Central memory CD8-positive, alpha-beta T cell (primary cell): Measurements from ENCODE around the gene C1QTNF6.
"Not testable (repeated sequence)": the region's sequence is repeated elsewhere in the genome, so short reads cannot be mapped to it uniquely, and the experiment has no call there.

Experiments
- ATAC-seq: fragments of 150-1000 bp; cut with Tn5 transposase; replicated peaks from 2 replicates; pipeline ENCODE4 v1.10.0; 2022; ENCODE audit warnings: mild to moderate bottlenecking, moderate FRiP score, moderate number of reproducible peaks; ENCODE audit not compliant: poor library complexity, severe bottlenecking; ENCODE audit errors: extremely low read depth
- DNase-seq, 2 donors: peaks; one replicate each; pipeline ENCODE4 v3.0.0; 2021; ENCODE audit warnings: low spot score in 2 of 2
- H3K27ac Mint-ChIP-seq: one replicate; pipeline ENCODE4 v1.8.0; 2022; ENCODE audit warnings: low read depth, mild to moderate bottlenecking, moderate library complexity, mixed read lengths
- H3K27me3 Mint-ChIP-seq: one replicate; pipeline ENCODE4 v1.8.0; 2022; ENCODE audit warnings: mixed read lengths
- H3K36me3 Mint-ChIP-seq: one replicate; pipeline ENCODE4 v1.8.0; 2022; ENCODE audit warnings: mild to moderate bottlenecking, moderate library complexity, mixed read lengths; ENCODE audit not compliant: insufficient read depth
- H3K4me1 Mint-ChIP-seq: one replicate; pipeline ENCODE4 v1.8.0; 2022; ENCODE audit warnings: mixed read lengths
- H3K4me3 Mint-ChIP-seq: one replicate; pipeline ENCODE4 v1.8.0; 2022; ENCODE audit warnings: mild to moderate bottlenecking, moderate library complexity, mixed read lengths
- H3K9me3 Mint-ChIP-seq: one replicate; pipeline ENCODE4 v1.8.0; 2022; ENCODE audit warnings: mixed read lengths

Gene C1QTNF6

DNA sequence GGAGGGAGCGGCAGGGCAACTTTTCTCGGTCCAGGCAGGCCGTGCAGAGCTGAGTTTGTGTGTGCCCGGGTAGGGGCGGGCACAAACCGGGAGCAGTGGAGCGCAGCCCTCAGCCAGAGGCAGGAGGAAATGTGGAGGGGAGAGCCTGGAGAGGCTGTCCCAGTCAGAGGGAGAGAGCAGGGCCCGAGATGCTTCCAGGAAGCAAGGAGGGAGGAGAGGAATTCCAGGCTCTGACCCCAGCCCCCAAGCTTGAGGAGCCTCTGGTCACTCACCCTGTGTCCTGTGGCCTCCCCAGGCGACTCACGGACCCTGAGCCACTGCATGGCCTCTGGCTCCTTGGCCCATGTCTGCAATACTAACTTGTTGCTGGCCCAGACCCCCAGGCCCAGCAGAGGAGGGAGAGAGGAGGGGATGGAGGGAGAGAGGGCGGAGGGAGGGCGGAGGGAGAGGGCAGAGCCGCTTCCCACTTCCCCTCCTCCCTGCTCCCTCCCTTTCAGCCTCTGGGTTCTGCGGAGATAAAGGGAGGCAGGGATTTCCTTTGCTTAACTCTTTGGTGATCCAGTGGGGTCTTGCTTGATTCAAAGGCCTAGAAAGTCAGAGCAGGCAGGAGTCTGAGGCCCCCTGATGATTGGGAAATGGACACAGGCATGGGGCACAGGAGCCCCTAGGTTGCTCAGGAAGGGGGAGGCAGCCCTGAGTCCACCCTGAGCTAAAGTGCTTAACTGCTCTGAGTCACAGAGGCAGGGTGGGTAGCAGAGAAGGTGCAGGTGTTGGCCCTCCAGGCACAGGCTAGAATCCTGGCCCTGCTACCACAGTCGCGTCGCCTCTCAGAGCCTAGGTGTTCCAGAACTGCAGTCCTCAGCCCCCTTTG is at the start of gene C1QTNF6:
Gene C1QTNF6 (minus strand): TSS at position 357 of the 871 bp plus-strand sequence. CDS start 34 bp downstream, at position 323.
- Mint-ChIP-seq H3K9me3 (no peaks in the 10 kb centered on the region), H3K36me3 (peaks cover 3% of the 10 kb centered on the region), H3K4me3 (peak within 1 kb of the TSS; percentile 63), H3K27ac (peak within 1 kb of the TSS; percentile 70), H3K4me1 (peaks cover 62% of the 10 kb centered on the region), H3K27me3 (no peaks in the 10 kb centered on the region)
- ATAC-seq (no peak), DNase-seq (no peak)

DNA sequence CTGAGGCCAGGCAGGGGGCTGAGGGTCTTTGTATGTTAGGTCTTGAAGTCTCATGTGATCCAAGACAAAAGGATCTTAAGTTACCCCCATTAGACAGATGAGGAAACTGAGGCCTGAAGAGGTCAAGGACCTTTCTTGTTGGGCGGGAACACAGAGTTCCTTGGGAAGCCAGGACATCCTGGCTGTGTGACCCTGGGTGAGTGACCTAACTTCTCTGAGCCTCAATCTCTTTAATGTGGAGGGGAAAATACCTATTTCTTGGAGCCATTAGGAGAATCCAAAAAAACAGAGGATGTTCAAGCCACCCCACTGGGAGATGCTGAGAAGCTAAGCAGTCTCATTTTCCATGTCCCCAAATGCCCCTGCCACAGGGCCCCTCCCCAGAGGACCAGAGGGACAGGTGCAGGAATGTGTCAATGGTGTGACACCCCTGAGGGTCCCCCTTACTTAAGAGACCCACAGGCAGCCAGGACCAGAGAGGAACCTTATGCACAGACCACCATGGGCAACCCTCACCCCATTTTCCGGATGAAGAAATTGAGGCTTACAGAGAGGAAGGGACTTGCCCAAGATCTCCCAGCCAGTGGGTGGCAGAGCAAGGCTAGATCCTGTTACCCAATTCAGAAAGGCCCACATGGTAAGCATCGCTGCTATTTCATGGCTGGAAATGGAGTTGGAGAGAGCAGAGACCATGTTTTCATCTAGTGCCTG is 48.0 kb upstream of the C1QTNF6 start:
- Mint-ChIP-seq H3K36me3 (peaks cover 81% of the 10 kb centered on the region), H3K4me3 (peak overlapping the region; percentile 87)
- no peak for ATAC-seq

DNA sequence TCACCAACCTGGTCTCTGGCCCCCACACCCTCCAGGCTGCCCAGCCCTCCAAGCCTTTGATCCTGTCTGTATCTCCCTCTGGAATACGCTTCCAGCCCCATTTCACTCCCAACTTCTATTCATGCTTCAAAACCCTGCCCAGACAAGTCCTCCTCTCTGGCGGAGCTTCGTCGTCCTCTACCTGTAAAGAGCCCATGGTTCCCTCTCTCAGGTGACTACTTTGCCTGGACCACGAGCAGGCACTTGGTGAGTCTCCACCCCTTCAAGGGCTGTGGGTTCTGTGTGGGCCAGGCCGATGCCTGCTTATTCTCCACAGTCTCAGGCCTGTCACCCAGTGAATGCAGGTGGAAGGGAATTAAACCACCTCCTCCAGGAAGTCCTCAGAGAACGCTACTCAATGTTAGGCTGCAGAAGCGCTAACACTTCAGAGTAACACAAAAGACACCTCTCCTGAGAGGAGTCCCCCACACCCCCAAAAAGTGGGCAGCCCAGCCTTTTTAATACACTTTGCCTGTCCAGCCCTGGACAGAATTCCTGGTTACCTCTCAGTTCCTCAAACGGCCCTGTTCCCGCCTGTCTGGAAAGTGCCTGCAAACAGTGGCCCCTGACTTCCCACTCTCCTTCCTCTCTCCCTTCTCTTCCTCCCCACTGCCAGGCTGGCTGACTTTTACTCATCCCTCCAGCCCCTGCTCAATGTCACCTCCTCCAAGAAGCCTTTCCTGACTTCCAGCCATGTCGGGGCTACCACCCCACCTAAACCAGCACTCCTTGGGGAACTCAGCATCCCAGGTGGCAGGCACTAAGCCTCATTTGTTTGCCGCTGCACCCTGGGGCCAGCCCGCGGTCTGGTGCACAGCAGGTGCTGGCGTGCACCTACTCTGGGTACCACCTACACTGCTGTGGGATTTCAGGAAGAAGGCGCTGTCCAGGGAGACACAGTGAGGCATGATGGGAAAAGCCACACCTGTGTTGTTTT is 47.0 kb upstream of the C1QTNF6 start:
- no peak for ATAC-seq
- H3K4me3 Mint-ChIP-seq = peak overlapping the region; percentile 87
- no peak for DNase-seq

More for the DNA sequence above, 48.0 kb upstream of the C1QTNF6 start:
- H3K9me3 Mint-ChIP-seq = no peaks in the 10 kb centered on the region
- no peaks in the 10 kb centered on the region for H3K27me3 Mint-ChIP-seq
- peaks cover 97% of the 10 kb centered on the region for H3K4me1 Mint-ChIP-seq
- H3K27ac Mint-ChIP-seq = peak overlapping the region; percentile 90
- no peak for DNase-seq

DNA sequence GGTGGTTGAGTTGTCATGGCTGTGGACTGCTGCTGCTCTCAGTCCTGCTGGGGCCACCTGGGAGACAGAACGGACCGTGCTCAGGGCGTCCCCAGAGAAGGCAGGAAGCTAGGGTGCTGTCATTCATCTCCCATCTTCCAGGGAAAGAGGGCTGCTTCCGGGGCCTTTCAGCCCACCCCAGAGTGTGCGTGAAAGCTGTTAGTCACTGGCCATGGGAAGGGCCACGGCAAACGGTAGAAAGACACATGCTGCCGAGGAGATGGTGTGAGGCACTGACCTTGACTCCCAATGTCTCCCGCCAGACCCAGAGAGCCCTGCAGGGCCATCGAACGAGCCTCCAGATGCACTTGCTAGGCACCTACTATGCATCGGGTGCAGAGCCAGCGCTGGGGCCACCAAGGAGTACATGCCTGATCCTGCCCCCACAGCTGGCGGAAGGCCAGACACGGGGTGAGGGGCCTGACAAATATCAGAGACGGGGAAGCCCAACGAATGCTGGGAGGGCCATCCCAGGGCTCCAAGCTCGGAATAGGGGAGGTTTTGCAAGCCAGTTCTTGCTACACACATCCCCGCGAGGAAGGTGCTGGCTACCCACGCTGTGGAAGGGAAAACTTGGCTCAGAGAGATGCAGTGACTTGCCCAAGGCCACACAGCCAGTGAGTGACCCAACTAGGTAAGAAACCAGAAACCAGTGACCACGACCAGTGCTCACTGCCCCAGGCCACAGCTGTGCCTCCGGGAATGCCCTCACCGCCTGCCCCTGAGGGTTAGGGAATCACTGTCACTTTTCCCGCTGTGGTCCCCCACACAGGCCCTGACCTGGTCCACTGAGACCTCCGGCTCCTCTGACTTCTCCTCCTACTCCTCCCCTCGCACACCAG is 45.9 kb upstream of the C1QTNF6 start:
- DNase-seq (no peak), ATAC-seq (no peak)
- peaks cover 95% of the 10 kb centered on the region for H3K4me1 Mint-ChIP-seq
- H3K27me3 Mint-ChIP-seq = no peaks in the 10 kb centered on the region
- peak overlapping the region; percentile 90 for H3K27ac Mint-ChIP-seq
- H3K9me3 Mint-ChIP-seq = no peaks in the 10 kb centered on the region
- H3K36me3 Mint-ChIP-seq = peaks cover 77% of the 10 kb centered on the region
- H3K4me3 Mint-ChIP-seq = peak overlapping the region; percentile 87

More for the DNA sequence above, 47.0 kb upstream of the C1QTNF6 start:
- Mint-ChIP-seq H3K27ac (peak overlapping the region; percentile 90), H3K4me1 (peaks cover 95% of the 10 kb centered on the region), H3K27me3 (no peaks in the 10 kb centered on the region), H3K9me3 (no peaks in the 10 kb centered on the region), H3K36me3 (peaks cover 76% of the 10 kb centered on the region)

DNA sequence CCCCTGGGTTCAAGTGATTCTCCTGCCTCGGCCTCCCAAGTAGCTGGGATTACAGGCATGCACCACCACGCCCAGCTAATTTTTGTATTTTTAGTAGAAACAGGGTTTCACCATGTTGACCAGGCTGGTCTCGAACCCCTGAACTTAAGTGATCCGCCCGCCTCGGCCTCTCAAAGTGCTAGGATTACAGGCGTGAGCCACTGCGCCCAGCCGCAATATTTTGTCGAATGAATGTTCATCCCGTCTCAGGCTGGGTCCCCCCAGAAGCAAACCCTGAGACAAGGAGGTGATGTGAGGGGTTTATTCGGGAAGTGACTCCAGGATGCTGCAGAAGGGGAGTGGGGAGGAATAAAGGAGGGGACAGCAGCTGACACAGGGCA is 45.3 kb upstream of the C1QTNF6 start:
- not testable (repeated sequence) for H3K9me3 Mint-ChIP-seq, H3K27me3 Mint-ChIP-seq, DNase-seq, ATAC-seq
- peak overlapping the region; percentile 90 for H3K27ac Mint-ChIP-seq
- H3K4me3 Mint-ChIP-seq = peak overlapping the region; percentile 87
- H3K36me3 Mint-ChIP-seq = peaks cover 80% of the 10 kb centered on the region
- peaks cover 95% of the 10 kb centered on the region for H3K4me1 Mint-ChIP-seq

DNA sequence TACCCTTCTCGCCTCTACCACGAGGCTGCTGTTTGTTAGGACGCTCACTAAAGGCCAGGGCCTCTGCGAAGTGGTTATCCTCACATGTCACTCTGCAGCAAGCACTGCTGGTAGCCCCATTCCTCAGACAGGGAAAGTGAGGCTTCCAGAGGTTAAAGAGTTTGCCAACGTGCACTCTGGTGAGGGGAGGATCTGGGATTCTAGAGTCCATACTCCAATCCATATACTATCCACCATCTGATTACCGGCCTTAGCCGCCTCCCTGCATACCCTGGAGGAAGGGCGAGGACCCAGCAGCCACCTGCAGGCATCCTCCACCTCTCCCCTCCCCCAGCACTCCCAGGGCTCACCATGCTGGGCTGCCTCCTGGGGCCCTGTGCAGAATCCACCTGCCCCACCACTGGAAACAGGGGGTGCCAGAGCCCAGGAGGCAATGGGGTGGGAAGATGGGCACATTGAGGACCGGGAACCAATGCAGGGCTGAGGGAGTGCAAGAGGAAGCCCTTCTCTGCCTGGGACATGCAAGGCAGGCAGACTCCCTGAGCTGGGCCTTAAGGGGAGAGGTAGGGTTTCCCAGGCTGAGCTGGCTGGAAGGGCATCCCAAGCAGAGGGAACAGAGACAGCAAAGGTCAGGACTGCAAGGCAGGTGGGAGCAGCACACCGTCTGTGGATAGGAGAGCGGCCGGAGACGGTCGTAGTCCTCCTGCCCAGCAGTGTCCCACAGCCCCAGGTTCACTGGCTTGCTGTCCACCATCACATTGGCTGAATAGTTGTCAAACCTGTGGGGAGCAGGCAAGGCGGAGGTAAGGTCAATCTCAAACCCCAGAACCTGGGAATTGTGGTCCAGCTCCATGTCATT is 44.3 kb upstream of the C1QTNF6 start:
- DNase-seq = no peak
- H3K36me3 Mint-ChIP-seq = peaks cover 77% of the 10 kb centered on the region
- H3K4me3 Mint-ChIP-seq = peak overlapping the region; percentile 87
- no peak for ATAC-seq
- no peaks in the 10 kb centered on the region for H3K9me3 Mint-ChIP-seq
- no peaks in the 10 kb centered on the region for H3K27me3 Mint-ChIP-seq
- H3K27ac Mint-ChIP-seq = peak overlapping the region; percentile 97
- H3K4me1 Mint-ChIP-seq = peaks cover 90% of the 10 kb centered on the region

DNA sequence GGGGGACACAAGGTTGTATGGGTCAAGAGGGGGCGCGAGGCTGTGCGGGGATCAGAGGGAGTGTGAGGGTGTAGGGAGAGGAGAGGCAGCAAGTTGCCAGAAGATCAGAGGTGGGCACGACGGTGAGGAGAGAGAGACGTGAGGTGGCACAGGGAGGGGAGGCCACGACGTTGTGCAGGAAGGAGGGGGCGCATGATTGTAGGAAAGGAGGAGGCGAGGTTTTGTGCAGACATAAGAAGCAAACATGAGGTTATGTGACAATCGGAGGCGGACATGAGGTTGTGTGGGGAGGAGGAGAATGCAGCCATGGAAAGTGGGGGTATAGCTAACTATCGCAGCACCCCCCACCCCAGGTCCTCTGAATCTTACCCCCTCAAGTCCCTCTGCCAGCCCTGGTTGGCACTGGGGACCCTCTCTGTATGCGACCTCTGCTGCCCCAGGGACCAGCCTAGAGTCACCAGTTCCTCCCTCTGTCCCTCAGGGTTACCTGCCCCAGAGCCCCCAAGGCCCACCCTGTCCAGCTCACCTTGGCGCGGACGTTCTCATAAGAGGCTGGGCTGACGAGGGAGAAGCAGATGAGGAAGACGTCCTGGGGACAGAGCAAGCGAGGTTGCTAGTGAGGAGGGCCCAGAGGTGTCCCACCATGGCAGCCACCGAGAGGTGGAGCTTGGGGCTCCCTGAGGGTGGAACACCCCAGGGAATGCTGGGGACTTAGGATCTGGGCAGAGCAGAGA is 43.5 kb upstream of the C1QTNF6 start:
- Mint-ChIP-seq H3K4me3 (peak overlapping the region; percentile 61), H3K36me3 (peaks cover 70% of the 10 kb centered on the region), H3K9me3 (no peaks in the 10 kb centered on the region), H3K27ac (peak overlapping the region; percentile 97), H3K4me1 (peaks cover 84% of the 10 kb centered on the region), H3K27me3 (no peaks in the 10 kb centered on the region)
- DNase-seq (no peak), ATAC-seq (no peak)

DNA sequence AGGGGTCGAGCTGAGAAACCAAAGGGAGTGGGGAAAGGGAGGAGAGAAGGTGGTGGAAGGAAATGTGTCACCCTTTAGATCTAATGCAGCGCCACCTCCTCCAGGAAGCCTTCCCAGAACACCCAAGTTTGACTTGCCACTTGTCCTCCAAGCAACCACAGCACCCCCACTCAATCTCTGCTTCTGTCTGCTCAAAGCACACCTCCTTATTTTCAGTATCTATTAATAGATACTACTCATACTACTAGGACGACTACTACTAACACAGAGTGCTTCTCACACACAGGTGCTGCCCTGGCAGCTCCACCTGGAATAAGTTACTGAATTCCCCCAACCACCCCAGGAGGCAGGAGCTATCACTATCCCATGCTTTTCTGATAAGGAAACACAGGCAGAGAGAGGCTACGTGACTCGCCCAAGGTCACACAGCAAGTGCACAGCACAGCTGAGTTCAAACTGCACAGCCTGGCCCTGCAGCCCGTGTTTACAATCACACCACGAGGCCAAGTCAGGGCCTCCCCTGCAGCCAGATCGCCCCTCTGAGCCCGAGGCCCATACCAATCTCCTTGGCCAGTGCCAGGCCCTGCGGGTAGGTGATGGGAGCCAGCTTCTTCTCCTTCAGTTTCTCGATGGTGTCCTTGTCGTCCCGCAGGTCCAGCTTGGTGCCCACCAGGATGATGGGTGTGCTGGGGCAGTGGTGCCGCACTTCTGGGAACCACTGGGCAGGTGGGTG is 42.8 kb upstream of the C1QTNF6 start:
- peaks cover 66% of the 10 kb centered on the region for H3K36me3 Mint-ChIP-seq
- H3K27me3 Mint-ChIP-seq = no peaks in the 10 kb centered on the region
- DNase-seq (peak in 1 of 2 donors; percentile 36), ATAC-seq (peak; percentile 44)
- H3K27ac Mint-ChIP-seq = peak overlapping the region; percentile 97
- H3K4me1 Mint-ChIP-seq = peaks cover 84% of the 10 kb centered on the region
- H3K4me3 Mint-ChIP-seq = peak overlapping the region; percentile 61
- no peaks in the 10 kb centered on the region for H3K9me3 Mint-ChIP-seq

DNA sequence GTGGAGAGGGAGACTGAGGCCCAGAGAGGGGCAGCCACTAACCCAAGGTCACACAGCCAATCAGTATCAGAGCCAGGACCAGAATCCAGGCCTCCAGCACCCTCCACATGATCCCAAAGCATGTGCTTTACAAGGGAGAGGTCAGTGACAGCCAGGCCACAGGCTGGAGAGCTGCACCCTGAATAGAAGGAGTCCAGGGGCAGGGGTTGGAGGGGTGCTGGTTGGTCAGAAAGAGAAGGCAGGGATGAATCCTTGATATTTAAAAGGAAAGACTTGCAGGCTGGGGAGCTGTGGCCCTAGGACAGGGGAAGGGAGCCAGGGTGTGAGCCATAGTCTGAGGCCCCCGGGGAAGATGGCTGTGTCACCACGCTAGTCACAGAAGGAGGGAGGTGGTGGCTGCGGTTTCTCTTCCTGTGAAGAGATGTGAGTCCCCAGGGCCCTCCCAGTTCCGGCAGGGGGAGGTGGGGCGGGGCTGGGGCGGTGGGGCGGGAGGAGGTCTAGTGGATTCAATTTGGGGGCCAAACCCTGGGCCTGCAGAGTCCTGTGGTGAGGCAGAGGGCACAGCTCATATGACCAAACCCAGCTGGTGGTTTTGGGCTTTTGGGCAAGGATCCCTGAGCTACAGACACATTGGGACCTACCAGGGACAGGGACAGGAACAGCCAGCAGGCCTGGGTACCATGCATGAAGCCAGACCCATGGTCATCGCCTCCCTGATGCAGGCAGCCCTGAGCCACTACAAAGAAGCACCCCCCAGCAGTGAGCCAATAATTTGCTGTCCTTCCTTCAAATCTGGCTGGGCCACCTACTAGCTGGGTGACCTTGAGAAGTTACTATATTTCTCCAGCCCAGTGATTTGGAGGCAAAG is 42.0 kb upstream of the C1QTNF6 start:
- peak; percentile 73 to 86 for DNase-seq
- H3K4me3 Mint-ChIP-seq = peak overlapping the region; percentile 61
- peaks cover 68% of the 10 kb centered on the region for H3K36me3 Mint-ChIP-seq
- H3K27me3 Mint-ChIP-seq = no peaks in the 10 kb centered on the region
- peak; percentile 93 for ATAC-seq
- H3K27ac Mint-ChIP-seq = peak overlapping the region; percentile 97
- no peaks in the 10 kb centered on the region for H3K9me3 Mint-ChIP-seq
- peaks cover 84% of the 10 kb centered on the region for H3K4me1 Mint-ChIP-seq
